ENCODE measurements around the gene RTKN2.

The RTKN2 gene

DNA sequence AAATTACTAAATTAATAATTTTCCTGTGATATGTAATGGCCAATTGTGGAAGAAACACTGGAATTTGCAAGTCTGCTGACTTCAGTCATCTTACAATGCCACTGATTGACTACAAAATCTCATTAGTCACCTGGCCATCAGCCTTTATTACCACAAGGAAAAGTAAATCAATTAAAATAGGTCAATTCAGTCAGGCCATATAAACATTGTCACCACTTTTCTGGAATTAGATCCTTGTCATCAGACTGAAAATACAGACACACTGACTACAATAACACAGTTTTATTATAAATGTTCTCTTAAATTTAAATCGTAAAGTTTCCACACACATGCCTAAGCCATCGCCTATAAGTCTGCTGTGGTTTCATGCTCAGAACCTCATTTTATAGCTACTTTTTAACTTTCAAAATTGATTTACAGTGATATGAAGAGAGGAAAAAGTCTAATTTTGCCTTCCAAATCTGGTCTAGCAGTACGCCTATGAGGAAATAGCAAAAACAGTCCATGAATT lies 54.2 kb downstream of the RTKN2 start:
- DNase-seq = no peak

DNA sequence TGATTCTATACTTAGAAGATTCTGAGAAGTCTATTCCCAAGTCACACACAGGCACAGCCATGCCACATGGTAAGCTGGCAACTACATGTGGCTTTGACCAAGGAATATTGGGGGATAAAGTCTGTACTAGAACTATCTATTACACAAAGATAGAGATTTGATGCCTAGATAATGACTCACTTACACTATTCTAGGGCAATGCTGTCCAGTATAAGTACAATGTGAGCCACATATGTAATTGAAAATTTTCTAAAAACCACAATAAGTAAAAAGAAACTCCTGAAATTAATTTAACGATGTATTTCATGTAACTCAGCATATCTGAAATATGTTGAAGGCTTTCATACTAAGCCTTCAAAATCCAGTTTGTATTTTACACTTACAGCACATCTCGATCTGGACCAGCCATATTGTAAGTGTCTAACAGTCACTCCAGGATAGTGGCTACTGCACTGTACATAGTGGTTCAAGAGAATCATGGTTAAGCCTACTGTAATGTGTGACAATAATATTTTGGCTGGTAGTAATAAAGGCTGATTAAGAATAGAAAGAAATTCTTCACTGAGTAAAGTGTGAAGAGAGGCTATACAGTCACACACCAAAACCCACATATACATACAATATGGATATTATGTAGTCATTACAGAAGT lies 62.8 kb downstream of the RTKN2 start:
- no peak for DNase-seq

DNA sequence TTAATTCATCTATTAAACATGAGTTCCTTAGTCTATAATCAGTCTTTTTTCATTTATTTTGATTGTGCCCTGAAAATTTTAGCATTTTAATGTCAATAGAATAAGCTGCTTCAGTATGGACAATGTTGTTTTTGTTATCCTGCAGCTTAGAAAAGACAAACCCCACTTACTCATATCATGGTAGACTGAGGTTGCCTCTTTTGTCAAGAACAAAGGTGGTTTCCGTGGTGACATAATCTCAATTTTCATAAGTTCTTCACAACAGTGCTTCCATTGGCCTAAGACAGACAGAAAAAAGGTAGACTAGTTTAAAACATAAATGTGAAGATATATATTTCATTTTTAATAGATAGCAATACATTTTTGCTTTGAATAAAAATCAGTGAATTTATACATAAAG lies 69.1 kb downstream of the RTKN2 start:
- no peak for DNase-seq

DNA sequence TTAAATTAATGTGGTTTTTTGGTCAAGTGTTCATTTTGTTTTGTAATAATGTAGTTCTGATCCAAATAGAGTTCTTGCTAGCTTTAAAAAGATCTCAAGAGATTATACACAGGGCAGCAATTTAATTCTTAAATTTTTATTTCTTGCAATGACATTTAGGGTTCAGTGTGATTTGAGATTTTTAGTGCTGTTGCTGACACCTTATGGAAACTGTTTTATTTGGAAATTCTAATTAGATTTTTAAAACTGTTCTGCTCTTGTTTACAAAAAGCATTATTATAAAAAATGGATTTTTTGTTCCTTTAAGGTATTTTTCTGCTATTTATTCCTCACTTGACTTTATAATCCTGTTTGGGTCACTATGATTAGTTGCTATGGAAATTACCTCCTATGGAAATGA lies 72.1 kb downstream of the RTKN2 start:
- peak; percentile 9 for DNase-seq

GRCh38 chr10:62195675-62195926 lies 73.0 kb downstream of the RTKN2 start:
- no peak for DNase-seq

- no peak for DNase-seq
Measured at GRCh38 chr10:62194924-62195674, 73.5 kb downstream of the RTKN2 start.

GRCh38 chr10:62193479-62193878 lies 75.2 kb downstream of the RTKN2 start:
- no peak for DNase-seq

DNA sequence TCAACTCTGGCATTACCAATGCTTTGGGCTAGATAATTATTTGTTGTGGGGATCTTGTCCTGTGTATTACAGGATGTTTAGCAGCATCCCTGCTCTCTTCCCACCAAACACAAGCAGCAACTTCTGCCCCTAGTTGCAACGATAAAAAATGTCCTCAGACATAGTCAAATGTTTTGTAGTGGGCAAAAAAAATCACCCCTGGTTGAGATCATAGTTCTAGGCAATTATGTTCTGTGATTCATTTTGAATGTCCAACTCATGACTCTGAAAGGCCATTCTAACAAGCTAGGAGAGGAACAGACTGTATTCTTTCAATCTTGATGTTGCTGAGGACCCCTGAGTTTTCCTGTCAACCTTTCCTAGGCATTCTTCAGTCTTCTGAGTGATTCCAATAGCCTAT lies 79.5 kb downstream of the RTKN2 start:
- DNase-seq = no peak

DNA sequence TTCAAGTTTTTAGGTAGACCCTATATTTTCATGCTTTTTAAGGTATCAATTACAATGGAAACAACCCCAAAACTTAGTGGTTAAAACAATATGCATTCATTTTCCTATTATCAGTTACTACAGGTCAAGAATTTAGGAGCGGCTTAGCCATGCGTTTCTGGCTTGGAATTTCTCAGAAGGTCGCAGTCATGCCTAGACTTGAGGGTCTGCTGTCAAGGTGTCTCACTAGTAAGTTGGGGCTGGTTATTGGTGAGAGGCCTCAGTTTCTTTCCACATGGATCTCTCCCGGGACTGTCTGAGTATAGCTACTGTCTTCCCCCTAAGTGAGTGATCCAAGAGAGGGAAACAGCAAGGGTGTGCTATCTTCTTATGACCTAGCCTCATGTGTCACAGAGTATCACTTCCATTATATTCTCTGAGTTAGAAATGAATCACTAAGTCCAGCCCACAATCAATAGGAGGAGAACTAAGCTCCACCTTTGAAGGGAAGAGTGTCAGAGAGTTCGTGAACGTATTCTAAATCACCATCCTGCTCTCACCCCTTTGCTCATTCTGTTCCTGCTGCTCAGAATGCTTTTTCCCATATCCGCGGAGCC lies 80.5 kb downstream of the RTKN2 start:
- DNase-seq = no peak

GRCh38 chr10:62186999-62187675 lies 81.5 kb downstream of the RTKN2 start:
- no peak for DNase-seq

- DNase-seq = no peak
Measured at GRCh38 chr10:62185919-62186692, 82.5 kb downstream of the RTKN2 start.

DNA sequence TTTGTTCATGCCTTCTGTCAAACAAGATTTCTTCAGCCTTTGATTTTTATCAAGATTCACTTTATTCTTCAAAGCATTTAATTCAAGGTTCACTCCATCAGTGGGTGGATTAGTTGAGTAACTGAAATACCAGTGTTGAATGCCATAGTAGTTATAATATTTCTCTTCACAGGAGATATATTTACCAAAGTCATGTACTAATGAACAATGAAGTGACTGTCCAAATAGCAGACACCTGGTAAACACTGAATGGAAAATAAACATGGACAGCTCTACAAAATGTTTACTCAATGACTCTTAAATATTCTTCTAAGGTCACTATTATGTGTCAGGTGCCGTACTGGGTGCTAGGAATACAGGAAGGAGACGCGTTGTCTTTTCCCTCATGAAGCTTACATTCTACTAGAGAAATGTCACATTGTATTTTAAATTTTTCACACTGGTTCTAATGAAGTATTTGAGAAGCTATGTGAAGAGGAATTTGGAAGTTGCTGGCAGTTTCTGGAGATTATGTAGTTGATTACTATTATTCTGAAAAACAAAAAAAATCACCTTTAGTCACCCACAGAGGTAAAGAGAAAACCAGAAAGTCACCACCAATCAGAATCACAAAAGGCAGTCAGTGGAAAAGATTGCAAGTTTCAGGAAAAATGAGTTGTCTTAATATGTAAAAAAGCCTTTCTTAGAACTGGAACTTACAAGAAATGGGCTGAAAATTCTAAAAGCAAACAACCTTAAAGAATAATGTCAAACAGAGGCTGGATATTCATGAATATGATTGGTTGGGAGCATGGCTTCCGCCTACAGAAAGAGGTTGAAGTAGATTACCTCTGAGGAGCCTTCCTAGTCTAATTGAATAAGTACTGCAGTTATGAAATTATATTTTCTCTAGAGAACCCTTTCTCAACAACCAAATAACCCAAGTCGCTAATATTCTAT lies 84.5 kb downstream of the RTKN2 start:
- DNase-seq = no peak

- DNase-seq = no peak
Measured at GRCh38 chr10:62183442-62183841, 85.2 kb downstream of the RTKN2 start.

- DNase-seq = no peak
Measured at GRCh38 chr10:62182595-62182994, 86.0 kb downstream of the RTKN2 start.

DNA sequence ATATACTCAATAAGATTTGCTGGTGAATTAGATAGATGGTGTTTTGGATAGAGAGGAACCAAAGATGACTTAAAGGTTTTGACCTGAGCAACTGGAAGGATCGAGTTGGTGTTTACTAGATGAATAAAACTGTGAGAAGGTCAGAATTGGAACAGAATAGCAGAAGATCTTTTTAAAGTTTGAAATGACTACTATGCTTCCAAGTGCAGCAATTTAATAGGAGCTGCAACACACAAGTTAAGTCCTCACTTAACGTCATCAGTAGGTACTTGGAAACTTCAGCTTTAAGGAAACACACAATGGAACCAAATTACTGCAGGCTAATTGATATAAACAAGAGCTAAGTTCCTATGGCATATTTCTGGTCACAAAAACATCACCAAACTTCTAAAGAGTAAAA lies 86.5 kb downstream of the RTKN2 start:
- DNase-seq = no peak

GRCh38 chr10:62180677-62181076 lies 88.0 kb downstream of the RTKN2 start:
- no peak for DNase-seq

GRCh38 chr10:62178568-62178967 lies 90.1 kb downstream of the RTKN2 start:
- DNase-seq = no peak

DNA sequence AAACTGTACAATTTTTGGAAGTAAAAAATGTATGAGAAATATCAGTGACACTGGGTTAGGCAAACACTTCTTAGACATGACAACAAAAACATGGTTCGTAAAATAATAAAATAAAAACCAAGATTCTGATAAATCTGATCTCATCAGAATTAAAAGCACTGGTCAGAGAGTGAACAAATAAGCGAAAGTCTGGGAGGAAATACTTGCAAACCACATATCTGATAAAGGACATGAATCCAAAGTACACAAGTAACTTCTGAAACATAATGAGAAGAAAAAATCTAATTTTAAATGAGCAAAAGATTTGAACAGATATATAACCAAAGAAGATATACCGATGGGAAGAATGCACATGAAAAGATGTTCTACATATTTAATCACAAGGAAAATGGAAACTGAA lies 91.5 kb downstream of the RTKN2 start:
- no peak for DNase-seq

DNA sequence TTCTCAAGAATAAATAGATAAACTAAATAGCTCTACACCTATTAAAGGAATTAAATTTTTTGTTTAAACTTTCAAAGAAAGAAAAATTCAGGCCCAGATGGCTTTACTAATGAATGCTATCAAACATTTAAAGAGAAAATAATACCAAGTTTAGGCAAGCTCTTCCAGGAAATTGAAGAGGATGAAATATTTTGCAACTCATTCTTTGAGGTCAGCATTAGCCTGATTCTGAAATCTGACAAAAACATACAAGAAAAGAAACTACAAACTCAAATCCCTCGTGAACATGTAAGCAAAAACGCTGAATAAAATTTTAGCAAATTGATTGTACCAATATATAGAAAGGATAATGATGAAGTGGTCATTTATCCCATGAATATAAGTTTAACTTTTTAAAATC lies 93.4 kb downstream of the RTKN2 start:
- DNase-seq = no peak

- no peak for DNase-seq
Measured at GRCh38 chr10:62172465-62172864, 96.2 kb downstream of the RTKN2 start.

DNA sequence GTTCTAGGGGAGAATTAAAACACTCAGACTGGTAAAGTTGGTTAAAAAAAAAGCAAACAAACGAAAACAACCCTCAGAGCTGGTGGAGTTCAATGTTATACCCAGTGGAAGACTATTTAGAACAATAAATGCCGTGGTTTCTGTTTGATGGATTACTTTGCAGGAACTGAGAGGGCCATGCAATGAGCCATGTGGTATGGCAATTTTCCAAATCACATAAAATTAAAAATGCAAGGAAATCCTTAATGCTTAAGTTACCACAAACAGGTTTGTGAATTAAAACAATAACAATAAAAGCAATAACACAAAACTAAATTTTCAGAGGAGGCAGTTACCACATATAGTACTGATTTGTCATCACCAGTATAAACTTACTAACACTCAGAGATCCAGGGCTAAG lies 96.9 kb downstream of the RTKN2 start:
- DNase-seq = no peak

GRCh38 chr10:62170732-62171131 lies 97.9 kb downstream of the RTKN2 start:
- DNase-seq = no peak

All from midbrain (tissue), 1 donor.